Liver (tissue), 9 donors: Measurements from ENCODE around the gene DPM2. TPM values are rescaled to one million over a fixed set of nuclear protein-coding genes. Genes with fewer than 3 reads are reported as not detected.

ENCODE experiments used
- DNase-seq: peaks from one replicate; pipeline ENCODE4 v3.0.0-alpha.2; 2017; ENCODE audit warnings: low spot score
- H3K27ac ChIP-seq, 2 donors: one replicate each; pipeline ENCODE4 v1.7.0; 2013; ENCODE audit warnings: inconsistent platforms in 2 of 2, low read length in 2 of 2, control low read depth in 1 of 2, low read depth in 1 of 2, mild to moderate bottlenecking in 1 of 2
- H3K27me3 ChIP-seq, 4 donors: one replicate each; pipeline versions ENCODE4 v1.6.1 to v1.7.0; 2013; ENCODE audit warnings: low read length in 3 of 4, inconsistent platforms in 1 of 4, mild to moderate bottlenecking in 1 of 4, moderate library complexity in 1 of 4; ENCODE audit not compliant: control insufficient read depth in 4 of 4, insufficient read depth in 4 of 4
- H3K36me3 ChIP-seq, 4 donors: one replicate each; pipeline versions ENCODE4 v1.6.1 to v1.7.0; 2013; ENCODE audit warnings: low read length in 3 of 4, mild to moderate bottlenecking in 3 of 4, low read depth in 1 of 4, moderate library complexity in 1 of 4; ENCODE audit not compliant: control insufficient read depth in 4 of 4, insufficient read depth in 3 of 4
- H3K4me1 ChIP-seq, 4 donors: one replicate each; pipeline versions ENCODE4 v1.6.1 to v1.7.0; 2013; ENCODE audit warnings: low read length in 3 of 4, mild to moderate bottlenecking in 3 of 4, moderate library complexity in 1 of 4; ENCODE audit not compliant: control insufficient read depth in 4 of 4, insufficient read depth in 4 of 4
- H3K4me3 ChIP-seq, 3 donors: one replicate each; pipeline versions ENCODE4 v1.6.1 to v1.7.0; 2013; ENCODE audit warnings: low read length in 3 of 3, control low read depth in 1 of 3, low read depth in 1 of 3, mild to moderate bottlenecking in 1 of 3
- H3K9ac ChIP-seq, 2 donors: one replicate each; pipeline ENCODE4 v1.7.0; 2013; ENCODE audit warnings: low read length in 2 of 2, mild to moderate bottlenecking in 2 of 2, moderate library complexity in 2 of 2, control low read depth in 1 of 2, low read depth in 1 of 2
- H3K9me3 ChIP-seq, 4 donors: one replicate each; pipeline versions ENCODE4 v1.6.1 to v1.7.0; 2013; ENCODE audit warnings: low read length in 3 of 4; ENCODE audit not compliant: control insufficient read depth in 4 of 4
- EGR1 ChIP-seq, 2 donors: IDR thresholded peaks; 2 replicates each; pipeline ENCODE4 v1.6.1; 2016 to 2018; ENCODE audit warnings: antibody characterized with exemption in 2 of 2, low read depth in 2 of 2
- FOXA2 ChIP-seq: IDR thresholded peaks from 2 replicates; pipeline ENCODE4 v1.6.1; 2016; ENCODE audit warnings: antibody characterized with exemption
- HNF4A ChIP-seq, 2 donors: conservative IDR thresholded peaks; 2 replicates each; pipeline ENCODE4 v1.6.1; 2016; ENCODE audit warnings: antibody characterized with exemption in 2 of 2, mild to moderate bottlenecking in 2 of 2
- JUND ChIP-seq, 2 donors: IDR thresholded peaks; 2 replicates each; pipeline ENCODE4 v1.6.1; 2016; ENCODE audit warnings: antibody characterized with exemption in 2 of 2
- NR2F2 ChIP-seq: IDR thresholded peaks from 2 replicates; pipeline ENCODE4 v1.6.1; 2016; ENCODE audit warnings: antibody characterized with exemption
- RAD21 ChIP-seq, 2 donors: IDR thresholded peaks; 2 replicates each; pipeline ENCODE4 v1.6.1; 2016; ENCODE audit warnings: antibody characterized with exemption in 2 of 2, mild to moderate bottlenecking in 2 of 2
- RXRA ChIP-seq, 2 donors: IDR thresholded peaks; 2 replicates each; pipeline ENCODE4 v1.6.1; 2017 to 2018; ENCODE audit warnings: antibody characterized with exemption in 2 of 2, mild to moderate bottlenecking in 1 of 2
- YY1 ChIP-seq: IDR thresholded peaks from 2 replicates; pipeline ENCODE4 v1.6.1; 2016; ENCODE audit warnings: antibody characterized with exemption, mild to moderate bottlenecking
- WGBS: extraction: QIAGEN DNeasy Blood & Tissue Kit; methylation state at CpG from one replicate; pipeline ENCODE4 v1.1.7; 2013; 5-methylcytosine and 5-hydroxymethylcytosine counted together
- polyA plus RNA-seq, 2 donors: library from polyadenylated mRNA; stranded (reverse) in 1 of 2; unstranded in 1 of 2; fragments of 200-250 nt in 1 of 2; fragments of >200 nt in 1 of 2; fragmentation: Nextera tagmentation in 1 of 2; extraction: Ambion mirVana in 1 of 2; gene quantifications; one replicate each; pipeline versions ENCODE4 v1.2.1 to v1.2.3, GENCODE V29; 2013 to 2015
- total RNA-seq, 2 donors: library from RNA; depleted of rRNA; stranded (reverse); fragments of >200 nt; gene quantifications; one replicate each; pipeline ENCODE4 v1.2.3, GENCODE V29; 2014
- TF ChIP-seq, protein P1 (sequence below): fragments of 150-350 bp; IDR thresholded peaks from 2 replicates; pipeline ENCODE4 v1.5.1; 2017; ENCODE audit warnings: improper control_type of control experiment, low read depth, low read length; ENCODE audit not compliant: missing input control
- TF ChIP-seq, protein P2 (sequence below): IDR thresholded peaks from 2 replicates; pipeline ENCODE4 v1.6.1; 2016; ENCODE audit warnings: antibody characterized with exemption
- TF ChIP-seq, protein P3 (sequence below): IDR thresholded peaks from 2 replicates; pipeline ENCODE4 v1.6.1; 2016; ENCODE audit warnings: antibody characterized with exemption
- donor health status: healthy.
- donor health status: healthy.
- donor health status: healthy.
- donor health status: healthy.
- donor health status: healthy.

The DPM2 gene
- total and polyA plus RNA-seq, 4 donors = 9.3 to 25.0 (median 22.0) TPM

DNA sequence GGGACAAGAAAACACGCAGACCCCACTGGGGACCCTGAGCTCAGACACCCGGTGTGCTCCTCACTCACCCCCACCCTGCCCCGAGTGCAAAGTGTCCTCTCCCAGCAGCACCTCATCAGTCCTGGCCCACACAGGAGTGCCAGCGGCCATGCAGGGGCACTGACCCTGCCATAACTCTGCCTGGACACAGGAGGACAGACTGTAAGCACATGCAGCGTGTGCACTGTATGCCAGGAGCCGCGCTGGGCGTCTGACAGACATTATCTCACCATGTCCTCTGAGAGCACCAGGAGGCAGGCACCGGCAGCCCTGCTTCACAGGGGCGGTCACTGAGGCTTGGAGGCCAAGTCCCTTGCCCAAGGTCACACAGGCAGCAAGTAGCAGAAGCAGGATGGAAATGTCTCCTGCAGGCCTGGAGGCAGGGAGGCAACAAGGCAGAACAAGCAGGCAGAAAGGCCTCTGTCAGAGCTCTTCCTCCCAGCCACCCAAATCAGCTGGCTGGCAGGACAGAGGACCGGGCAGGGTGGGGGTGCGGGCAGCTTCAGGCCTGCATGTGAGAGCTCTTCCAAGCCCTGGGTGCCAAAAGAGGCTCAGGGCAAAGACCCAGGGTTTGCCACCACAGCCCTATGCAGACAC, 34.7 kb upstream of the DPM2 start:
- Histone ChIP-seq H3K9ac (no peak overlapping the region), H3K9me3 (no peaks in the 10 kb centered on the region), H3K4me1 (peaks cover 57 to 97% (median 87%) of the 10 kb centered on the region in 4 donors), H3K4me3 (peak overlapping the region in 1 of 3 donors; percentile 19), H3K36me3 (peaks cover 0 to 2% (median 0%) of the 10 kb centered on the region in 4 donors), H3K27me3 (no peaks in the 10 kb centered on the region), H3K27ac (peak overlapping the region; percentile 78 to 95)
- 29% methylated on average over 12 of the region's 12 CpGs for WGBS
- DNase-seq = no peak
- peak; percentile 6 for TF ChIP-seq YY1
- TF ChIP-seq RXRA (IDR thresholded peaks at IDR 0.05) = peak; percentile 48 to 74
- TF ChIP-seq JUND (IDR thresholded peaks at IDR 0.05) = no peak
- TF ChIP-seq, protein P1, sequence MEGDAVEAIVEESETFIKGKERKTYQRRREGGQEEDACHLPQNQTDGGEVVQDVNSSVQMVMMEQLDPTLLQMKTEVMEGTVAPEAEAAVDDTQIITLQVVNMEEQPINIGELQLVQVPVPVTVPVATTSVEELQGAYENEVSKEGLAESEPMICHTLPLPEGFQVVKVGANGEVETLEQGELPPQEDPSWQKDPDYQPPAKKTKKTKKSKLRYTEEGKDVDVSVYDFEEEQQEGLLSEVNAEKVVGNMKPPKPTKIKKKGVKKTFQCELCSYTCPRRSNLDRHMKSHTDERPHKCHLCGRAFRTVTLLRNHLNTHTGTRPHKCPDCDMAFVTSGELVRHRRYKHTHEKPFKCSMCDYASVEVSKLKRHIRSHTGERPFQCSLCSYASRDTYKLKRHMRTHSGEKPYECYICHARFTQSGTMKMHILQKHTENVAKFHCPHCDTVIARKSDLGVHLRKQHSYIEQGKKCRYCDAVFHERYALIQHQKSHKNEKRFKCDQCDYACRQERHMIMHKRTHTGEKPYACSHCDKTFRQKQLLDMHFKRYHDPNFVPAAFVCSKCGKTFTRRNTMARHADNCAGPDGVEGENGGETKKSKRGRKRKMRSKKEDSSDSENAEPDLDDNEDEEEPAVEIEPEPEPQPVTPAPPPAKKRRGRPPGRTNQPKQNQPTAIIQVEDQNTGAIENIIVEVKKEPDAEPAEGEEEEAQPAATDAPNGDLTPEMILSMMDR = peak; percentile 15
- TF ChIP-seq RAD21 (IDR thresholded peaks at IDR 0.05) = peak in 1 of 2 donors; percentile 33

DNA sequence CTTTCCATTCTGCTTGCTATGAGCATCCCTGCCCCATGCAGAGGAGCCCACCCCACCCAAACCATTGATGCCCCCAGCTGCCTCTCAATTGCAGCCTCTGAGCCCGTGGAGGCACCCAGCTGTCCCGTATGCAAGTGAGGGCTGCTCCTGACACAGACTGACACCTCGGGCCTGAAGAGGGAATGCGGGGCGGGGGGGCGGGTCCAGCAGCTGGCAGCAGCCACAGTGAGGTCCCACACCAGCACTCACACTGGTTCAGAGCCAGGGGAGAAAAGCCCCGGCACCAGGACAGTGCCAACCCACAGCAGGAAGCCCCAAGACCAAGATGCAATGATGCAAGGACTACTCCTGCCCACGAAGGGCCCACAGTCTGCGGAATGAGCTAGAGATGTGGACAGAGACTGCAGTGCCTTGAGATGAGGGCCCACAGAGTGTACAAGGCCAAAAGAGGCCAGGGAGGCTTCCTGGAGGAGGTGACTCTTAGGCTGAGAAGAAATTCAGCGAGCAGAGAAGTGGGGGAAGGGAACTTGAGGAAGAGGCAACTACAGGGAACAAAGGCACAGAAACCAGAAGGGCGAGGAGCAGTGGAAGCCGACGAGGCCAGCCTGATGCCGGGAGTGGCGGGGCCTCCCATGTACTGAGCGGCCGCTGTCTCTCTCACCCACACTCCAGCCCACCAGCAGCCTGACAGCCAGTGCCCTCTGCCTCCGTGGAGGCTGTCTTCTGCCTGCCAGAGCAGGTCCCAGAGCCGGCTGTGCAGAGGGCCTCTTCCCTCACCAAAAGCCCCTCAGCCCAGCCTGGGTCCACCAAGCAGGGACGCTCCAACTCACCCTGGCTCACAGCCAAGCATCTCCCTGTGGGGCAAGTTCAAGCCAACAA, 33.9 kb upstream of the DPM2 start:
- H3K9ac ChIP-seq = no peak overlapping the region
- peaks cover 0 to 2% (median 0%) of the 10 kb centered on the region in 4 donors for H3K36me3 ChIP-seq
- H3K27ac ChIP-seq = no peak overlapping the region
- no peak for TF ChIP-seq EGR1 (IDR thresholded peaks at IDR 0.05; ENCODE audit: low read depth in 2 of 2)
- TF ChIP-seq RXRA (IDR thresholded peaks at IDR 0.05) = no peak
- TF ChIP-seq YY1 = no peak
- TF ChIP-seq FOXA2 = no peak
- TF ChIP-seq, protein P2, sequence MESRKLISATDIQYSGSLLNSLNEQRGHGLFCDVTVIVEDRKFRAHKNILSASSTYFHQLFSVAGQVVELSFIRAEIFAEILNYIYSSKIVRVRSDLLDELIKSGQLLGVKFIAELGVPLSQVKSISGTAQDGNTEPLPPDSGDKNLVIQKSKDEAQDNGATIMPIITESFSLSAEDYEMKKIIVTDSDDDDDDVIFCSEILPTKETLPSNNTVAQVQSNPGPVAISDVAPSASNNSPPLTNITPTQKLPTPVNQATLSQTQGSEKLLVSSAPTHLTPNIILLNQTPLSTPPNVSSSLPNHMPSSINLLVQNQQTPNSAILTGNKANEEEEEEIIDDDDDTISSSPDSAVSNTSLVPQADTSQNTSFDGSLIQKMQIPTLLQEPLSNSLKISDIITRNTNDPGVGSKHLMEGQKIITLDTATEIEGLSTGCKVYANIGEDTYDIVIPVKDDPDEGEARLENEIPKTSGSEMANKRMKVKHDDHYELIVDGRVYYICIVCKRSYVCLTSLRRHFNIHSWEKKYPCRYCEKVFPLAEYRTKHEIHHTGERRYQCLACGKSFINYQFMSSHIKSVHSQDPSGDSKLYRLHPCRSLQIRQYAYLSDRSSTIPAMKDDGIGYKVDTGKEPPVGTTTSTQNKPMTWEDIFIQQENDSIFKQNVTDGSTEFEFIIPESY = no peak
- no peak for TF ChIP-seq RAD21 (IDR thresholded peaks at IDR 0.05)
- TF ChIP-seq, protein P1 = no peak
- TF ChIP-seq, protein P3, sequence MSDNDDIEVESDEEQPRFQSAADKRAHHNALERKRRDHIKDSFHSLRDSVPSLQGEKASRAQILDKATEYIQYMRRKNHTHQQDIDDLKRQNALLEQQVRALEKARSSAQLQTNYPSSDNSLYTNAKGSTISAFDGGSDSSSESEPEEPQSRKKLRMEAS = no peak
- TF ChIP-seq NR2F2 = no peak
- TF ChIP-seq HNF4A (conservative IDR thresholded peaks at IDR 0.05) = no peak
- no peak for DNase-seq
- H3K27me3 ChIP-seq = no peaks in the 10 kb centered on the region
- no peak overlapping the region for H3K4me3 ChIP-seq
- WGBS = 60% methylated on average over 20 of the region's 20 CpGs
- no peaks in the 10 kb centered on the region for H3K9me3 ChIP-seq
- H3K4me1 ChIP-seq = peaks cover 63 to 97% (median 87%) of the 10 kb centered on the region in 4 donors
